HG03565 (cell line): ENCODE measurements around the gene NSUN3.

Experiments
- ATAC-seq: cut with Tn5 transposase; IDR thresholded peaks from one replicate; pipeline ENCODE4 v1.9.1; 2021; ENCODE audit warnings: mild to moderate bottlenecking, moderate library complexity; ENCODE audit not compliant: unreplicated experiment

The NSUN3 gene

DNA sequence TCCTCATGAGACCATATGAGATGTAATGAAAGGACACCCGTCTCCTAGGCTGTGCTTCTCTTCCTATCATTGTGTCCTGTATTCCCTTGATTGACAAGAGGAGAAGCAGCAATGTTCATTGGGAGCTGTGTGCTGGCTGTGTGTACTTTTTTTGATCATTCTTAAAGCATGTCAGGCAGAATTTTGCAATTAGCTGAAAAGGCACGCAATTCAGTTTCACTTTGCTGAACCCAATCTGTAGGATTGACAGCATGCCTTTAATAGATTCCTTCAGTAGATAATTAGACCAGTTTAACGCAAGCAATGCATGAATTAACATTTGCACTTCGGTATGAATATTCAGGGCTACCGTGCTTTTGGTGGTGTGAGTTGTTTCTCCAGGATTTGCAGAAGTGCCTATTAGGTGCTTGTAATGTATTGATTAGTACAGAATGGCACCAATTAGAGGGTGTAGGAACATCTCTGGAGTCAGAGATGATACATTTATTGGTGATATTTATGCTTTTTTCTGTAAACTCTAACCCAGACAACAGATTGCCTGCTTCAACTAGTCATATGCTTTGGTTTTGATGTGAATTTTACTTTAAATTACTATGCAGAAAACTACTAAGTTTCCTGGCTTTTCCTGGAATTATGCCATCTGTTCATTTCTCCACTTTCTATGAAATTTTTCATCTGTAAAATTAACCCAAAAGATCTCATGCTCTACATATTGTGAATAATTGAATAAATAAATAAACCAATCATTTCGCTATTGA is 114.3 kb downstream of the NSUN3 start:
- no peak for ATAC-seq
